Non-pigmented ciliary epithelial cell (primary cell): Measurements from ENCODE around the gene DBN1.

Experiments
- DNase-seq: peaks from one replicate; pipeline ENCODE4 v3.0.0-alpha.2; 2010; ENCODE audit warnings: low read depth

DBN1 gene

GRCh38 chr5:177472460-177473442 lies 683 bp downstream of the DBN1 start:
- no peak for DNase-seq

- no peak for DNase-seq
Observed at GRCh38 chr5:177471610-177472356, 1.7 kb downstream of the DBN1 start.

- DNase-seq: peak; percentile 67
Observed at GRCh38 chr5:177470759-177471536, 2.5 kb downstream of the DBN1 start.

GRCh38 chr5:177469750-177470525 lies 3.5 kb downstream of the DBN1 start:
- DNase-seq: no peak

DNA sequence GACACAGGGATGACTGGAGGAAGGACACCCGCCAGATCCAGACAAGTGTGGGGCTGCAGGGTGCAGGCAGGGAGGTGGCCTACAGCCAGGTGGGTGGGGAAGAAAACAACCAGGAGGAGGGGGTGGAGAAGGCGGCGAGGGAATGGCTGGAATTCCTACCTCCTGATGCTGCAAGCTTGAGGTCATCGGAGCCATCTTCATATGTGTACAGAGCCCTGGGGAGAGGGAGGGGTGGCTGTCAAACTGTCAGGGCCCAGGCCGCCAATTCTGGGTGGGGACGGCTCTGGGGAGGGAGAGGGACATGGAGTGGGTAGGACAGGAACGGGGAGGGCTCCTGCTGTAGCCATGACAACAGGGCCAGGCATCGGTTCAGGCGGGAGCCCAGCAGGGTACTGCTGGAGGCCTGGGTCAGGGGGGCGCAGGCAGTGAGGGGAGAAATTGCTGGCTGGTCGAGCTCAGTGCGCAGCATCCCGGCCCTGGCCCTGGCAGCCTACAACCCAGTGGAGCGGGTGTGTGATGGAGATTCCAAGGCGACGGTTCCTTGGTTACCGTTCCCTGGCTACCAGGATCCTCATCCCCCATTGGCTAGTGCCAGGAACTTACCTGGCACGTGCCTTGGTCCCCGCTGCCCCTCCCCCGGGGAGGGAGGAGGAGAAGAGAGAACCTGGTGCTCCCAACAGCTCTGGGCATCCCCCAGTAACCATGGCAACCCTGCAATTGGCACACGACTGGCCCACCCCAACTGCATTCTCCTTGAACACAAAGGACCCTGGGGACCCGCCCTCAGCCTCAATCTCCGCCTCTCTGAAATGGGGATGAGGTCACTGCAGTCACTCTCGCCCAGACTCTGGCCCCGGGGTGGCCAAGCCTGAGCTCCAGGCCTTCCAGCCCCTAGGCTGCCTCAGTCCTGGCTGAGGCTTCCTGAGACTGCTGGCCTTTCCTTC lies 4.5 kb downstream of the DBN1 start:
- DNase-seq: peak; percentile 53

DNA sequence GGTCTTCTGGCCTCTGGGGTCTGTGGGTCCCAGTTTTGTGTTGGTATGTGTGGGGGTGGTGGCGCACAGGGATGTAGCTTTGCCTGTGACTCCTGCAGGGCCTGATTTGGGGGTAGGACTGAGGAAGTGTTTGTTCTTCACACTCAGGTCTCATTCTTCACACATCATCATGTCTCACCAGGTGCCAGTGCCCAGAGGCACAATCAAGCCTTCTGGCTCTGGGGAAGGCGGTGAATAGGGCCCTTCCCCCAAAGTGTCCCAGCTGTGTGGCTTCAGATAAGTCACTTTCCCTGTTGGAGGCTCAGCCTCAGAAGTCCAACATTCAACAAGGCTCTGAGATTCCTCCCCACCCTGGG lies 5.1 kb downstream of the DBN1 start:
- DNase-seq: no peak

DNA sequence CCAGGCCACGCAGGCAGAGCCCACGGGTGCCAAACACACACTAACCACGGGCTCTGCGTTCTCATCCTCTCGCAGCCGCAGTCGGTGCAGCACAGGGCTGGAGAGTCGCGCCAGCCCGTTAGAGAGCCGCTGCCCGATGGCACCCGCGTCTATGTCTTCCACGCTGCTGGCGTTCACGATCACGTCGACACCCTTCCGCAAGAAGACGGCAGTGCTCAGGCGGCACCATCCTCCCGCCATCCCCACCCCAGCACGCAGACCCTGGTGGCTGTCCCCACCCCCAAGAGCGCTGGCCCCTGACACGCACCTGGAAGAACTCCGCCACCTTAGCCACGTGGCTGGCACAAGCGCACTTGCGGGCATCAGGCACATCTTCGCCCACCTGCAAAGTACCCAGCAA lies 6.0 kb downstream of the DBN1 start:
- DNase-seq: no peak

GRCh38 chr5:177466861-177467260 lies 6.6 kb downstream of the DBN1 start:
- DNase-seq: no peak

GRCh38 chr5:177465044-177465443 lies 8.4 kb downstream of the DBN1 start:
- DNase-seq: no peak

DNA sequence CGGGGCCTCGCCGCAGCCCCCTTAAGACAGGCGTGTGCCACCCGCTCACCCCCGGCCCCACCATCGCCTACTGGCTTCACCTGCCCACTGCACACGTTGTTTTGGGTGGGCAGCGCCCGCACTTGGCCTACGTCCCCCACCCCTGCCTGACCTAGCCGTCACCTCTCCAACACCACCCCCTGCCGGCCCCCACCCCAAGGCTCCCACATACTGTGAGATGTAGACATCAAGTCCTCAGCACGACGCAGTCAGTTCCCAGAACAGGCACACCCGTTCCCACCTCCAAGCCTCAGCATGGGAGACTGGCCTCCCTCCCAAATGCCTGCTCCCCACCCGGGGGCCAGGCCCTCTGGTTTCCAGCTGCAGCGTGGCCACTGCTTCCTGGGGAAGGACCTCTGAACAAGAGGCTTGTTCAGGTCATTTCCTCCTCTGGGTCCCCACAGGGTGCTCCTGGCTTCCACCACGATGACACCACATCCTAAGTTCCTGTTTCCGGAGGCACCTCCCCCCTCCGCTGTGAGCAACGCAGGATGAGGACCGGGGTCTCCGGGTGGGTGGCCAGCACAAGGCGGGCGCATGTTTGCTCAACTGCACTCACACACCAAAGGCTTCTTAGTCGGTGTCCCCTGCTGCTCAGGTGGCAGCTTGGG lies 11.3 kb downstream of the DBN1 start:
- DNase-seq: no peak

DNA sequence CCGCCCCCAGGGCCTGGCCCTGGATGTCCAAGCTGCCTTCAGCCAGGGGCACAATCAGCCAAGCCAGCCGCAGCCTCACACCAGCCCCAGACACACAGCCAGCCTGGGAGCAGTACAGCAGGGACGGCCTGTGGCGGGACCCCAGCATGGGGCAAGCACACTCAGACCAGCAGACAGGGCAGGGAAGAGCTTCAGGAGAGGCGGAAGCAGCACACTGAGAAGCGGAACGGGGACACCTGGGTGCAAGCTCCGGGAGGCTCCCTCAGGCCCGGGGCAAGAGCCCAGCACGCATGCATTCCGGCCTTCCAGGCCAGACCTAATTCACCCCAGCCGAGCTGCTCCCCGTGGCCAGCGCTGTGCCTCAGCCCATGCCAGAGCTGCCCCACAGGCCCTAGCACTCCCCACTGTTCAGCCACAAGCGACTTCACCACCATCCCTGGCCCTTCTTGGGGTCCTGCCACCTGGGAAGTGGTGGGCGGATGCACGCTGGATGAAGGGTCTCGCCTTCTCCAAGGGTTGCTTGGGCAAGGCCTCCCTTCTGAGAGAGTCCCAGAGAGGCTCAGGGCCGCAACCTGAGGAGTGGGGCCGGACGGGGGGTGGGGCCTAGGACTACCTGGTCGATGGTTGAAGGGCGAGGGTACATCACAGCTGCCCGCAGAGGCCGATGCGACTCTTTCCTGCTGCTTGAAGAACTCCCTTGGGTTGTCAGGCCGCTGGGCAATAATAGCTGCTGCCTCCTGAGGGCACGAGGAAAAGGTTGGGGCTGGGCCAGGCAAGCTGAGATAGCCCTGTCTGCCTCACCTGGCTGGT lies 13.4 kb downstream of the DBN1 start:
- DNase-seq: no peak

GRCh38 chr5:177459357-177459756 lies 14.1 kb downstream of the DBN1 start:
- no peak for DNase-seq

DNA sequence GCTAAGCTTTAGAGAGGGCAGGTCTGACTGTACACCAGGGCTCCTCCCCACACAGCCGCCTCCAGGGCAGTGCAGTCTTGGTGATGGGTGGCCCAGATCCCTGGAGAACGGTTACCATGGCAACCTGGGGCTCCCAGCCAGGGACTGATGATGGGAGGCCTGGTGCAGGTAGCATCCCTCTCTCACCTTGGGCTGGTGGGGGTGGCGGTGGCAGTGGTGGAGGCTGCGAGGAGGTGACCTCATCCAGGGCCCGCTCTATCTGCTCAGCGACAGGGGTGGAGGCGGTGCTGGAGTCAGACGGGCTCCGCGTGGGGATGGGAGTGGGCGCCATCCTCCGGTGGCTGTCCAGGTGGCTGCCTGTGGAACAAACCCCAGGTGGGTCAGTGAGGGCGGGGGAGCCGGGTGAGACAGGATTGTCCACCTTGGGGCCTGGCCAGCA lies 14.5 kb downstream of the DBN1 start:
- DNase-seq: no peak

- DNase-seq: no peak
Observed at GRCh38 chr5:177457852-177458681, 15.4 kb downstream of the DBN1 start.

DNA sequence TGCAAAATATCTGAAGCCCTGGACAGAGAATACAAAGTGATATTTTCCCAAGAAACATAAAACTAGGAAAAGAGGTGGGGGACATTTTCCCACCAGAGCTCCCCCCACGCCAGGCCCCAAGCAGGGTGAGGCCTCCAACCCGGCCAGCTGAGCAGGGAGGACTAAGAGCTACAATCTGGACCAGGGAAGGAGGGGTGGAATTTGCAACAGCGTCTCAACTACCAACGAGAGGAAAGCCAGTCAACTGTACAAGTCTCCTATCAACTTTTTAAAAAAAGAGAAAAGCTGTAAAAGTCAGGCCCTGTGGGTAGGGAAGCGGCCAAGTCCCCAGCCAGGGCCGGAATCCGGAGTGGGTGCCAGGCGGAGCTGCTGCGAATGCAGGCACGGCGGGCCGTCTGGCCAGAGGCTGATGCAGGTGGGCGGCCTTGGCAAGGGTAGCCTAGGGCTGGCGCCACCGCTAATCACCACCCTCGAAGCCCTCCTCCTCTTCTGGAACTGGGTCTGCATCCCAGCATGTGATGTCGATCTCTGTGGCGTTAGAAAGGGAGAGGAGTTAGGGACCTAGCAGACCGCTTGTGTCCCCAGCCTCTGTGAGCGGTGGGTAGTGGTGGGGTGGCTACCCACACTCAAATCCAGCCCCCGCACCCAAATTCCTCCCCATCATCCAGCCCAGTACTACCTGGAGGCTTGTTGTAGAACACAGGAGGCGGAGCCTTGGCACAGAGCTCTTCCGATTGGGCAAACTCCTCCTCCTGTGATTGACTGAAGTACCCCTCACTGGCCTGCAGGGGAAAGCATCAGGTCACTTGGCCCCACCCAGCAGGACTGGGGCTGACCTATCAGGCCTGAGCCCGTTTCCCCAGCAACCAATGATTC lies 16.2 kb downstream of the DBN1 start:
- peak; percentile 90 for DNase-seq

DNA sequence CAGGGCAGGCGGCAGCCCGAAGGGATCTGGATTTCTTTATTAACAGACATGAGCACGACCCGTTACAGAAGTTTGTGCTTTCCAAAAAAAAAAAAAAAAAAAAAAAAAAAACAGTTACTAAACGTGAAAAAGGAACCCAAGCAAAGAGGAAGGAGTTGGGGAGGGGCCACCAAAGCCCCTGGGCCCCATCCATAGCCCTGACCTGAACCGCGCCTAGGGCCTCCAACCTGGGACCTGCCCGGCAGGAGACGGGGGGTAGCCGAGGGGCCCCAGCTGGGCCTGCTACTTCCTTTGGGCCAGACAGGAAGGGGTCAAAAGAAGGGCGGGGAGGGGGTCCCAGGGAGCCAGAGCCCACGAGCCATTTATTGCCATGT lies 16.9 kb downstream of the DBN1 start:
- no peak for DNase-seq
